AG09309 (cell line): ENCODE data around the gene CAPRIN1.
A peak's percentile ranks its signal among the peaks of the same experiment; 100 is the strongest.

ENCODE experiments used
- DNase-seq: peaks from one replicate; pipeline ENCODE4 v3.0.0-alpha.2; 2010; ENCODE audit warnings: low read depth
- H3K4me3 ChIP-seq: 2 replicates; pipeline ENCODE4 v1.5.1; 2011; ENCODE audit warnings: mild to moderate bottlenecking, low read depth, low read length, moderate library complexity; ENCODE audit not compliant: control insufficient read depth
- CTCF ChIP-seq: IDR thresholded peaks from 2 replicates; pipeline ENCODE4 v1.5.1; 2011; ENCODE audit warnings: mild to moderate bottlenecking, low read depth, low read length, inconsistent platforms; ENCODE audit not compliant: insufficient read depth, control insufficient read depth; ENCODE audit errors: missing control alignments

Gene CAPRIN1

GRCh38 chr11:34149274-34149673, 97.7 kb downstream of the CAPRIN1 start:
- DNase-seq, result no peak
- TF ChIP-seq CTCF, result no peak
- no peak overlapping the region for H3K4me3 ChIP-seq

- peak; percentile 56 for TF ChIP-seq CTCF
- DNase-seq, result no peak
- H3K4me3 ChIP-seq, result no peak overlapping the region
Measured at GRCh38 chr11:34149786-34150185, 98.3 kb downstream of the CAPRIN1 start.

GRCh38 chr11:34150494-34151151, 99.1 kb downstream of the CAPRIN1 start:
- no peak overlapping the region for H3K4me3 ChIP-seq
- no peak for TF ChIP-seq CTCF
- no peak for DNase-seq
